Endothelial cell of umbilical vein (primary cell): ENCODE measurements around the gene USP46.

Experiments used
- CTCF ChIP-seq, 2 donors: IDR thresholded peaks; 1 replicate in 1 of 2; 2 replicates in 1 of 2; pipeline ENCODE4 v1.5.1; 2011; ENCODE audit warnings: low read length in 2 of 2, mild to moderate bottlenecking in 2 of 2, moderate library complexity in 2 of 2, control low read depth in 1 of 2, inconsistent platforms in 1 of 2, low read depth in 1 of 2; ENCODE audit not compliant: insufficient read depth in 1 of 2; ENCODE audit errors: extremely low read depth in 1 of 2
- EZH2 ChIP-seq: IDR thresholded peaks from 2 replicates; pipeline ENCODE4 v1.6.1; 2012; ENCODE audit warnings: borderline replicate concordance, low read depth, mild to moderate bottlenecking, moderate library complexity, low read length, inconsistent platforms; ENCODE audit not compliant: severe bottlenecking
- FOS ChIP-seq: IDR thresholded peaks from 2 replicates; pipeline ENCODE4 v1.6.1; 2011; ENCODE audit warnings: mild to moderate bottlenecking, low read length, moderate library complexity, borderline replicate concordance; ENCODE audit not compliant: insufficient read depth
- GATA2 ChIP-seq: IDR thresholded peaks from 2 replicates; pipeline ENCODE4 v1.7.0; 2011; ENCODE audit warnings: low read depth, mild to moderate bottlenecking, moderate library complexity, mixed read lengths, low read length; ENCODE audit not compliant: insufficient read length, insufficient read depth
- JUN ChIP-seq: IDR thresholded peaks from 2 replicates; pipeline ENCODE4 v1.6.1; 2011; ENCODE audit warnings: borderline replicate concordance, low read depth; ENCODE audit not compliant: insufficient read length, insufficient read depth
- MAX ChIP-seq: IDR thresholded peaks from 2 replicates; pipeline ENCODE4 v1.6.1; 2011; ENCODE audit not compliant: insufficient read depth, insufficient read length
- MYC ChIP-seq: IDR thresholded peaks from one replicate; pipeline ENCODE4 v1.6.1; 2011; ENCODE audit warnings: mild to moderate bottlenecking, low read depth, low read length
- POLR2A ChIP-seq: IDR thresholded peaks from 2 replicates; pipeline ENCODE4 v1.6.1; 2012; ENCODE audit warnings: low read depth, mild to moderate bottlenecking, control low read depth, low read length
- POLR2AphosphoS5 ChIP-seq: IDR thresholded peaks from 2 replicates; pipeline ENCODE4 v1.6.1; 2012; ENCODE audit warnings: low read depth, mild to moderate bottlenecking, control low read depth, low read length, moderate library complexity; ENCODE audit not compliant: insufficient read depth

GRCh38 chr4:52606040-52606439, 53.1 kb downstream of the USP46 start:
- TF ChIP-seq EZH2 (no peak), CTCF (IDR thresholded peaks at IDR 0.05; ENCODE audit: extremely low read depth in 1 of 2, insufficient read depth in 1 of 2, low read depth in 1 of 2, low read length in 2 of 2) (no peak), MAX (no peak), POLR2A (no peak), FOS (no peak), POLR2AphosphoS5 (no peak), MYC (no peak), JUN (no peak), GATA2 (no peak)
